Mucosa of stomach (tissue), 1 donor: ENCODE results near the gene DEPDC1B.

ENCODE experiments used
- H3K27me3 ChIP-seq: one replicate; pipeline ENCODE4 v1.7.0; 2013; ENCODE audit warnings: mild to moderate bottlenecking, low read length; ENCODE audit not compliant: control insufficient read depth, insufficient read depth
- H3K36me3 ChIP-seq: one replicate; pipeline ENCODE4 v1.7.0; 2013; ENCODE audit warnings: low read length; ENCODE audit not compliant: control insufficient read depth, insufficient read depth
- H3K4me1 ChIP-seq: one replicate; pipeline ENCODE4 v1.7.0; 2013; ENCODE audit warnings: mild to moderate bottlenecking, low read length; ENCODE audit not compliant: control insufficient read depth, insufficient read depth
- H3K4me3 ChIP-seq: one replicate; pipeline ENCODE4 v1.7.0; 2013; ENCODE audit warnings: low read length
- H3K9ac ChIP-seq: one replicate; pipeline ENCODE4 v1.7.0; 2013; ENCODE audit warnings: mild to moderate bottlenecking, low read length, moderate library complexity
- H3K9me3 ChIP-seq: one replicate; pipeline ENCODE4 v1.7.0; 2013; ENCODE audit warnings: mild to moderate bottlenecking, low read length, moderate library complexity; ENCODE audit not compliant: control insufficient read depth
- donor health status: Pancreatic carcinoma.

DEPDC1B gene

DNA sequence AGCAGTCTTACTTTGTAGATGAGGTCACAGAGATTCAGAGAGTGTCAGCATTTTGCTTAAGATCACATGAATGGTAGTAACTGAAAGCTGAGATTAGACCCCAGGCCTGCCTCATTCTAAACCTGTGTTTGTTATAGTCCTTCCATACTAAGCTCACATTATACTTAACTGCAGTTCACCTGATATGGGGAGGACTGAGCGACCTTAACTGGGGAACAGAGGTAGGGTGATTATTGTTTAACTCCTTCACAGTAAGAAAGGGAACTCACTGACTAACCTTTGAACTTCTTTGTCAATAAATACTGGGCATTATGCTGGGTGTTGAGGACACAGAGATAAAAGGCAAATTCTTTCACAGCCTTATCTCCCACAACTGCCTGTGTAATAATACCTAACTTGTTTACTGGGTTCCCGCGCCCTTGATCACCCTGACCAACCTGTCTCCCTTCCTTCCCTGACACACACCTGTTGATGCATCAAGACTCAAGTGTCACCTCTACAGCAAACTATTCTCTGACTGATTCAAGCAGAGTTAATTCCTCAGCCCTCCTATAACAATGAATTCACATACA, 27.2 kb downstream of the DEPDC1B start:
- Histone ChIP-seq H3K9me3 (no peaks in the 10 kb centered on the region), H3K4me3 (no peak overlapping the region), H3K9ac (no peak overlapping the region), H3K4me1 (peaks cover 25% of the 10 kb centered on the region), H3K36me3 (no peaks in the 10 kb centered on the region), H3K27me3 (no peaks in the 10 kb centered on the region)

DNA sequence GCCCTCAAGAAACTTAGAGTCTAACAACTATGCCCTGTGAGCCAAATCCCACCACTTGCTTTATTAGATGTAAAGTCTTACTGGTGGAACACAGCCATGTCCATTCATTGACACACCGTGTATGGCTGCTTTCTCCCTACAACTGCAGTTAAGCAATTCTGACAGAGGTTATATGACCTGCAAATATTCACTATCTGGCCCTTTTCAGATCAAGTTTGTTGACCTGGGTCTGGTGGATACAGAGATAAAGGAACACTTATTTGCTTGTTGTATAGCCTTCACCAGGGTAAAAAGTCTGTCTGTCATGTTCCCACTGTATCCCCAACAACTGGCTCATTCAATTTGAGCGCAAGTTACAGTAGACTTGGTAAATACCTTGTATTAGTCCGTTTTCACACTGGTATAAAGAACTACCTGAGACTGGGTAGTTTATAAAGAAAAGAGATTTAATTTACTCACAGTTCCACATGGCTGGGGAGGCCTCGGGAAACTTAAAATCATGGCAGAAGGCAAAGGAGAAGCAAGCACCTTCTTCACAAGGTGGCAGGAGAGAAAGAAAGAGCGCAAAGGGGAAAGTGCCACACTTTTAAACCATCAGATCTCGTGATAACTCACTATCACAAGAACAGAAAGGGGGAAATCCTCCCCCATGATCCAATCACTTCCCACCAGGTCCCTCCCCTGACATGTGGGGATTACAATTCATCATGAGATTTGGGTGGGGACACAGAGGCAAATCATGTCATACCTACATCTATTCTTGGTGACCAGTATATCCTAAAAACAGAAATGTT, 27.9 kb downstream of the DEPDC1B start:
- H3K4me1 ChIP-seq, result peaks cover 25% of the 10 kb centered on the region
- no peaks in the 10 kb centered on the region for H3K9me3 ChIP-seq
- no peak overlapping the region for H3K4me3 ChIP-seq
- no peaks in the 10 kb centered on the region for H3K36me3 ChIP-seq
- no peaks in the 10 kb centered on the region for H3K27me3 ChIP-seq
- H3K9ac ChIP-seq, result no peak overlapping the region

DNA sequence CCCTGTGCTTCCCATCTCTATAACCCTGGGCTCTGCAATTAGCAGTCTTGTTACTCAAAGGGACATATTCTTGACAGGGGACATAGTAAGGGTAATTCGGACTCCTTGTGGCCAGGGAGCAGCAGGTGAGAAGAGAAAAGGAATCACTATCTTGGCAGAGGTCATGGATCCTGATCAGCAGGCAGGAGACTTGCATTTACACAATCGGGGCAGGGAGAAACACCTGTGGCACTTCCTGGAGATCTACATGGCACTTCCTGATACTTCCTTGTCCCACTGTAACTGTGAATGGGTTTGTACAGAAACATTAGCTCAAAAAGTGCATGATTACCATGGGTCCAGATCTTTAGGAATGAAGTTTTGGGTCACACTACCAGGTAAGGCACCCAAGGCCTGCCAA, 29.2 kb downstream of the DEPDC1B start:
- Histone ChIP-seq H3K4me1 (peaks cover 25% of the 10 kb centered on the region), H3K9ac (no peak overlapping the region), H3K4me3 (no peak overlapping the region), H3K9me3 (no peaks in the 10 kb centered on the region), H3K27me3 (no peaks in the 10 kb centered on the region), H3K36me3 (no peaks in the 10 kb centered on the region)

DNA sequence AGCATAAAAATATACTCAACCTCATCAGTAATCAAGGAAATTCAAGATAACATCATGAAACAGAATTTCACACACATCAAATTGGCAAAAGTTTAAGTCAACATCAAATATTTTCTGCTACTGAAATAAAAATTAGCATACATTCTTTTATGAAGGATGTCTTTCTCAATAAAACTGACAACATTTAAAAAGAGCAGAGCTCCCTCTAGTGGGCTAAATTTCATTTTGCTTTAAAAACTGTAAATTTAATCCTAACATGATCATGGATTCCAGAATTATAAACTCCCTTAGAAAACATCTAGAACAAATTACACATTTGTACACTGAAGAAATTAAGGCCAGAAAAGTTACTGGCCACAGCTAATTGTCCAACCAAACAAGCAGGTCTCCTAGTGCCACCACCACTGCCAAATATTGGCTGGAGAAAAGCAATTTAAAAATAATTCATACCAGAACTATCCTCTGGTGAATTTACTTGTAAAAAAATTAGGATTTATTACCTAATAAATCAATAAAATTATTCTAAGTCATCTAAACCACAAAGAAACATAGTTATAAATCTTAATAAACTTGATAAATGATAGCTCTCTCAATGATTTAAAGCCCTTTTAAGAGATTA, 31.2 kb downstream of the DEPDC1B start:
- no peaks in the 10 kb centered on the region for H3K27me3 ChIP-seq
- H3K9me3 ChIP-seq, result no peaks in the 10 kb centered on the region
- no peak overlapping the region for H3K9ac ChIP-seq
- peaks cover 21% of the 10 kb centered on the region for H3K4me1 ChIP-seq
- H3K36me3 ChIP-seq, result no peaks in the 10 kb centered on the region
- H3K4me3 ChIP-seq, result no peak overlapping the region

DNA sequence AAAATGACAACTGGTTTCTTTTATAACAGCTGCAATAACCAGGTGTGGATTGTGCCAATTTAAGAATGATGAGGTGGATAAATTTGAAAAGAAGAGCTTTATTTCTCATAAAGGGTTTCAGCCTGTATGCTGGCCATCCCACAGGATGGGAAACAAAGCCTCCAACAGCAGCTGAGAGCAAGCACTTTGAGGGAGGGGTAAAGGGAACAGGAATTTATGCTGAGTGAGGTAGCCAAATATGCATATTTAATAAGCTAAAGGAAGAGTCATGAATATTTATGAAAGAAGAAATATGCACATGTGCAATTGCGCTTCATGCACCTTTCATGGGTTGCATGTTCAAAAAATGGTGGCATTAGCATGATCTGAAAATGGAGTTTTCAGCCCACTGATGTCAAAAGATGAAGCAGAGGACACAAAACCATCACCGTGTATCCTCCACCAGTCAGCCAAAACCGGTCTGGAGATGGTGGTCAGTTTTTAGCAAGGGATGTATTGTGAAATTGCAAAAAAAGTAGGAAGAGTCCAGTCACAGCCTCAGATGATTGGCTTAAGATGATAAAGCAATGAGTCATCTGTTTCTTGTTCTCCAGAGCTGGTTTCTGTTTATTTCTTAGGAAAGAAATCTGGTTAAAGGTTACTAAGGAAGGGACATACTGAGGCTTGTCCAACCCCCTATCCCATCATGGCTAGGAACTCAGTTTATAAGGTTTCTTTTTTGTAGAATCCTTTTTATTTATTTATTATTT, 47.9 kb downstream of the DEPDC1B start:
- no peak overlapping the region for H3K4me3 ChIP-seq
- H3K9me3 ChIP-seq, result no peaks in the 10 kb centered on the region
- H3K36me3 ChIP-seq, result no peaks in the 10 kb centered on the region
- no peak overlapping the region for H3K9ac ChIP-seq
- no peaks in the 10 kb centered on the region for H3K4me1 ChIP-seq
- no peaks in the 10 kb centered on the region for H3K27me3 ChIP-seq

DNA sequence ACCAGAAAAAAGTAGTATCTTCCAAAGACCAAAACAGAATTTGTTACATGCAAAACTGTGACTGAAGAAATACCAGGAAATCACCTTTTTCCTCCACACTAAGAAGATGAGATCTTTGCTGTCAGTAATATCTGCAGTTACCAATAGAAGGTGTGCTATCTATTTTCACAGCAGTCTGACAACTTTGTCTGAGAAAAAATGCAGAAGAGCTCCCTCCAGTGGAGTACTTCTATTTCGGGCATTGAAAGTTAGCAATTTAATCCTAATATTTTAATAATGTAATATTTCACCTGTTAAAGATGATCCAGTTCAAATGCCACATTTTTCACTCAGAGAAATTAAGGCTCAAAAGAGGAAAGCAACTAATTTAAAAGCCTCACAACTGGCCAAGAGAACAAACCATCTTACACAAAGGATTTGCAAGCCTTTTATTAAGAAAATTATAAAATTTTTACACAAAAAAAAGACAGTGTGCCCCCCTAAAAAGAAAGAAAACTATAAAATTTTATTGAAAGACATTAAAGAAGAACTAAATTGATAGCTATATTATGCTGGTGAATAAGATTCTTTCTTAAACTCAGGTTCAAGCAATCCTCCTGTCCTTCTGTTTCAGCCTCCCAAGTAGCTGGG, 50.6 kb downstream of the DEPDC1B start:
- no peak overlapping the region for H3K9ac ChIP-seq
- no peaks in the 10 kb centered on the region for H3K27me3 ChIP-seq
- H3K4me3 ChIP-seq, result no peak overlapping the region
- H3K4me1 ChIP-seq, result no peaks in the 10 kb centered on the region
- no peaks in the 10 kb centered on the region for H3K9me3 ChIP-seq
- no peaks in the 10 kb centered on the region for H3K36me3 ChIP-seq

DNA sequence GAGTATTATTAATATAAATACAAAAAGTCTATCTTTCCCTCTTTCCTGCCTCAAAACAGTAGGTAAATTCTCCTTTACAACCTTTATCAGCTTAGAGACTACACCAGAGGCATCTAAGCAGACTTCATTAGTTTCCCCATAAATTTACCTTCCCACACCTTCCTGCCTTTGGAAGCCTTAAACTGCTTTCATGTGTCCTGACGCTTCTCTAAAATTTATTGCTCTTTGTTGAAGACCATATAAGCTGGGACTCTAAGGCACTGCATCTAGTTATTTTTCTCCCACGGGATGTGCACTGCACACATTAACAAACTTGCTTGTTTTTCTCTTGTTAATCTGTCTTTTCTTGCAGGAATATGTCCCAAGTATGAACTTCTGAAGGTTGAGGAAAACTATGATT, 51.8 kb downstream of the DEPDC1B start:
- Histone ChIP-seq H3K4me3 (no peak overlapping the region), H3K4me1 (no peaks in the 10 kb centered on the region), H3K27me3 (no peaks in the 10 kb centered on the region), H3K9me3 (no peaks in the 10 kb centered on the region), H3K9ac (no peak overlapping the region), H3K36me3 (no peaks in the 10 kb centered on the region)

DNA sequence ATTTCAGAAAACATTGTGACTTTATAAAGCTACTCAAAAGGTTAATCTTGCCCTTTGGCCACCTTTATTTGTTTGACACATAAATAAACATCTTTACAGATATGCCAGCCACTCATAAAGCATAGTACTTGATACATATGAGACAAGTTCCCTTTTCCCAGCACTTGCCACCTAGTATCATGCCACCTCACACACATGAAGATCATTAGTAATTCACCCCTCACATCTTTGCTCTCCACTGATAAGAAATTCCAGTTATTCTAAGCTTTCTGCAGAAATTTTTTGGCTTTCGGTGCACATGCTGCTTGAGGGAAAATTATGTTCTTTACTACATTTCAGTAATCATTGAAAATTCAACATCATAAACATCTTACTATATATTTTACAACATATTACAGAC, 59.1 kb downstream of the DEPDC1B start:
- Histone ChIP-seq H3K9ac (no peak overlapping the region), H3K27me3 (no peaks in the 10 kb centered on the region), H3K4me3 (no peak overlapping the region), H3K9me3 (no peaks in the 10 kb centered on the region), H3K36me3 (no peaks in the 10 kb centered on the region), H3K4me1 (no peaks in the 10 kb centered on the region)

DNA sequence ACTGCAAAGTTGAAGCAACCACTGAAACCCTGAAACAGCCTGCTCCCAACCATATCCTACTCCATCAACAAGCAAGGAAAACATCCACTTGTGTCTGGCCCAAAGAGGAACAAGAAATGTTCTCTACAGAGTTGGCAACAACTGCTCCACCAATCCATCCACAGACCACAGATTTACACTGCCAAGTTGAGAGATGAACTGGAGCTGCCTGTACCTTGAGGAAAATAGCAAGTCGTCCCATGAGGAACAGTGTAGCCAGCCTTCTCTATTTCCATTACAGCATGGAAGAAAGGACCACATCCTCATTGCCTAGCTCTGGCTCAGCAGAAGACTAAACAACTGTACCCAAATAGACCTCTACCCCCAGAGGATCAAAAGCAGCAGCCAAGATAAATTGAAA, 60.4 kb downstream of the DEPDC1B start:
- H3K9ac ChIP-seq, result no peak overlapping the region
- no peaks in the 10 kb centered on the region for H3K9me3 ChIP-seq
- H3K36me3 ChIP-seq, result no peaks in the 10 kb centered on the region
- no peaks in the 10 kb centered on the region for H3K4me1 ChIP-seq
- no peaks in the 10 kb centered on the region for H3K27me3 ChIP-seq
- no peak overlapping the region for H3K4me3 ChIP-seq

DNA sequence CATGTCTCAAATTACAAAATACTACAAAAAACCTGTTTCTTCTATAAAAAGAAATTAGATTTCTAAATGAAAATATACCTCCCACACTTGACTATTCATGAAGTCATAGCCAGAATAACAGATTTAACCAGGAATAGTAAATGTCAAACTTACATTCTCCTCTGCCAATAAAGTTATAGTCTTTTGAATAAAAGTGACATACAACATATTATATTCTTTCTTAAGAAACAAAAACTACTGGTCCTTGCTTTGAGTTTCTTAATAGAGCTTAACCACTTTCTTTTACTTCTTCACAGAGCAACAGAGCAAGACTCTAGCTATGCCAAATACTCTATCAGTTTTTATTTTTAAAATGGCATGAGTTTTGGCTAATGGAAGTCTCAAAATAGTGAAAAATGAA, 61.7 kb downstream of the DEPDC1B start:
- Histone ChIP-seq H3K4me1 (no peaks in the 10 kb centered on the region), H3K36me3 (no peaks in the 10 kb centered on the region), H3K9me3 (no peaks in the 10 kb centered on the region), H3K4me3 (no peak overlapping the region), H3K9ac (no peak overlapping the region), H3K27me3 (no peaks in the 10 kb centered on the region)

DNA sequence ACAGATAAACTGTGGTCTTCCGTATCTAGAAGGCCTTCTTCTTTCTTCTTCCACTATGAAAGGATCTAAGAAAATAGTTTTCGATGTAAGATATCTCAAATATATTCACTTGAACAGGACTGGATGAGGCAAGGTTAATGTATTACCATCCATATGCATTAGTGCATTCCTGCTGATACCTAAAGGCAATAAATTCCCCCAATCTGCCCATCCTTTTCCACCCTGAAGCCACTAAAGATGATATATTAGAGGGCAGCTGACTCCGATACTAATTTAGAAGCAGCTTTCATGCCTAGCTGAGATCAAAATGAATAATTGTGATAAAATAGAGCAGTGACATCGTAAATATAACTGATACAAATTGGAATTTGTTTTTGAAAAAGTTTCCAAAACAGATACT, 63.3 kb downstream of the DEPDC1B start:
- no peaks in the 10 kb centered on the region for H3K9me3 ChIP-seq
- H3K9ac ChIP-seq, result no peak overlapping the region
- no peaks in the 10 kb centered on the region for H3K27me3 ChIP-seq
- H3K4me3 ChIP-seq, result no peak overlapping the region
- no peaks in the 10 kb centered on the region for H3K4me1 ChIP-seq
- no peaks in the 10 kb centered on the region for H3K36me3 ChIP-seq

DNA sequence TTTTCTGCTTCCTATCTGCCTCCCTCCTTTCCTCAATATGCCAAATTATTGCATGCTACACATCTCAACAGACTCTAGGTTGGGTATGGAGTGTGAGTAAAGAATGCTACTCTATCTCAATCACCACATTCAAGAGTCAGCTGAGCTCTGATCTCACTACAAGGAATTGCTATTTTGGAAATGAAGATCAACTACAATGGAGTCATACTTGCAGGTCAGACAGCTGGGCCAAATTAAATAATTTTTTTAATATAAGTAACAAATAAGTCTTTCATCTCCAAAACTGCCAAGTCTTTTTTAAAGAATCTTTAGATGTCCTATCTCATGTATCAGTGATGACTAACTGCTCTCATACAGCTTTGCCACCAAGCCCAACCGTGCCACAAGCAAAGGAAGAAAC, 64.0 kb downstream of the DEPDC1B start:
- no peaks in the 10 kb centered on the region for H3K36me3 ChIP-seq
- H3K4me3 ChIP-seq, result no peak overlapping the region
- no peaks in the 10 kb centered on the region for H3K27me3 ChIP-seq
- no peaks in the 10 kb centered on the region for H3K9me3 ChIP-seq
- no peaks in the 10 kb centered on the region for H3K4me1 ChIP-seq
- no peak overlapping the region for H3K9ac ChIP-seq
